ENCODE data around the gene KLF6. TPM values are rescaled to one million over a fixed set of nuclear protein-coding genes. Genes with fewer than 3 reads are reported as not detected.
A peak's percentile ranks its signal among the peaks of the same experiment; 100 is the strongest.

KLF6 gene
- total RNA-seq, 1 donor from 2014 or later = 242 TPM

GRCh38 chr10:3760083-3760482 is 24.9 kb downstream of the KLF6 start:
- TF ChIP-seq CTCF (IDR thresholded peaks at IDR 0.05) = no peak
- Histone ChIP-seq H3K9me3 (no peaks in the 10 kb centered on the region), H3K4me3 (no peak overlapping the region), H3K27ac (no peak overlapping the region), H3K27me3 (ENCODE audit: low read depth) (no peaks in the 10 kb centered on the region), H3K4me1 (peaks cover 23% of the 10 kb centered on the region), H3K36me3 (no peaks in the 10 kb centered on the region)
- DNase-seq = no peak
- no peak for ATAC-seq
- intact Hi-C loops (cut with DNase I) = no loop called here

GRCh38 chr10:3759397-3759796 is 25.6 kb downstream of the KLF6 start:
- Histone ChIP-seq H3K4me3 (no peak overlapping the region), H3K27ac (no peak overlapping the region), H3K4me1 (peaks cover 24% of the 10 kb centered on the region), H3K36me3 (no peaks in the 10 kb centered on the region), H3K27me3 (ENCODE audit: low read depth) (no peaks in the 10 kb centered on the region), H3K9me3 (no peaks in the 10 kb centered on the region)
- DNase-seq (no peak), ATAC-seq (no peak)
- no peak for TF ChIP-seq CTCF (IDR thresholded peaks at IDR 0.05)
- intact Hi-C loops (cut with DNase I) = no loop called here

GRCh38 chr10:3758491-3758970 is 26.5 kb downstream of the KLF6 start:
- no peaks in the 10 kb centered on the region for H3K9me3 ChIP-seq
- peaks cover 22% of the 10 kb centered on the region for H3K4me1 ChIP-seq
- no peak for DNase-seq
- TF ChIP-seq CTCF (IDR thresholded peaks at IDR 0.05) = no peak
- ATAC-seq = no peak
- no peaks in the 10 kb centered on the region for H3K27me3 ChIP-seq (ENCODE audit: low read depth)
- peak overlapping the region; percentile 31 for H3K27ac ChIP-seq
- no peak overlapping the region for H3K4me3 ChIP-seq
- intact Hi-C loops (cut with DNase I) = no loop called here
- no peaks in the 10 kb centered on the region for H3K36me3 ChIP-seq

- no peak overlapping the region for H3K4me3 ChIP-seq
- no peak for TF ChIP-seq CTCF (IDR thresholded peaks at IDR 0.05)
- intact Hi-C loops (cut with DNase I) = no loop called here
- no peaks in the 10 kb centered on the region for H3K27me3 ChIP-seq (ENCODE audit: low read depth)
- DNase-seq (no peak), ATAC-seq (no peak)
- H3K4me1 ChIP-seq = peaks cover 22% of the 10 kb centered on the region
- peak overlapping the region; percentile 31 for H3K27ac ChIP-seq
- no peaks in the 10 kb centered on the region for H3K36me3 ChIP-seq
- no peaks in the 10 kb centered on the region for H3K9me3 ChIP-seq
Measured at GRCh38 chr10:3757638-3758490, 27.1 kb downstream of the KLF6 start.

- no peak for TF ChIP-seq CTCF (IDR thresholded peaks at IDR 0.05)
- peaks cover 22% of the 10 kb centered on the region for H3K4me1 ChIP-seq
- H3K4me3 ChIP-seq = no peak overlapping the region
- H3K27ac ChIP-seq = no peak overlapping the region
- H3K36me3 ChIP-seq = no peaks in the 10 kb centered on the region
- H3K27me3 ChIP-seq (ENCODE audit: low read depth) = no peaks in the 10 kb centered on the region
- intact Hi-C loops (cut with DNase I) = no loop called here
- DNase-seq = no peak
- ATAC-seq = no peak
- no peaks in the 10 kb centered on the region for H3K9me3 ChIP-seq
Measured at GRCh38 chr10:3757250-3757637, 27.8 kb downstream of the KLF6 start.
